ENCODE data around the gene GVQW3. TPM values are rescaled to one million over a fixed set of nuclear protein-coding genes. Genes with fewer than 3 reads are reported as not detected.

The GVQW3 gene
- total and polyA plus RNA-seq, 2 of the 8 experiments (the other 6 are each of a cell fraction or from before 2014, with no cell fraction given) = 5.5 to 8.1 TPM

GRCh38 chr11:76456571-76456970, 75.4 kb downstream of the GVQW3 start (continued):
- no peak for TF ChIP-seq ASH2L (IDR thresholded peaks at IDR 0.05; ENCODE audit: low read length)
- no peak for TF ChIP-seq EGR1 (IDR thresholded peaks at IDR 0.05; ENCODE audit: borderline replicate concordance, low read depth, low read length)
- TF ChIP-seq RFX5 (IDR thresholded peaks at IDR 0.05; ENCODE audit: borderline replicate concordance, low read depth, low read length) = no peak
- no peak for TF ChIP-seq CHD1 (IDR thresholded peaks at IDR 0.05; ENCODE audit: low read depth, low read length)
- TF ChIP-seq TBP (IDR thresholded peaks at IDR 0.05; ENCODE audit: low read depth, low read length) = no peak
- no peak for TF ChIP-seq SRF (IDR thresholded peaks at IDR 0.05; ENCODE audit: low read depth, low read length)
- TF ChIP-seq KDM1A (IDR thresholded peaks at IDR 0.05; ENCODE audit: borderline replicate concordance, low read length) = no peak
- TF ChIP-seq SIX5 (IDR thresholded peaks at IDR 0.05; ENCODE audit: low read depth, low read length) = no peak

Small RNA genes lying within 50 kb of the gene (small RNA-seq; reads per million reads assigned to genes)
- gene RF00019 (ENCODE audit: insufficient read depth) = not detected

Other genes starting within 250 kb of the GVQW3 start
- gene WNT11, start 174.8 kb upstream of the GVQW3 start, total RNA-seq (2021; fragmentation: NEBNext Ultra II Directional; extraction: Animal tissue kit (Norgen Biotek cat#: 25700)) = 0.45 TPM in 1 of 2 replicates, not detected in the other
- 0.11 and 0.22 TPM in 2 replicates for gene WNT11, start 174.8 kb upstream of the GVQW3 start, polyA plus RNA-seq (2011; rRNA removed)
- gene THAP12, start 191 bp upstream of the GVQW3 start, total RNA-seq (2021; fragmentation: NEBNext Ultra II Directional; extraction: Animal tissue kit (Norgen Biotek cat#: 25700)) = 33.0 and 39.9 TPM in 2 replicates
- 7.2 and 12.0 TPM in 2 replicates for gene THAP12, start 191 bp upstream of the GVQW3 start, polyA plus RNA-seq (2011; rRNA removed)
- 32.2 and 34.6 TPM in 2 replicates for gene EMSY, start 63.7 kb downstream of the GVQW3 start, total RNA-seq (2021; fragmentation: NEBNext Ultra II Directional; extraction: Animal tissue kit (Norgen Biotek cat#: 25700))
- gene EMSY, start 63.7 kb downstream of the GVQW3 start, polyA plus RNA-seq (2011; rRNA removed) = 26.5 and 29.6 TPM in 2 replicates

Data from H1 (cell line).